OCI-LY7 (cell line): ENCODE data around the gene TMEM14C. TPM values are rescaled to one million over a fixed set of nuclear protein-coding genes. Genes with fewer than 3 reads are reported as not detected.

ENCODE experiments used
- BruUV-seq: library from RNA; stranded (reverse); fragments of 400-500 nt; replicated peaks from 2 replicates; lab custom pipeline; 2021; lab: Mats Ljungman, UMichigan
- CTCF ChIA-PET: fragments of 300-600 bp; sonication (Branson Sonifier 250); formaldehyde crosslinking; loops from one replicate; lab custom pipeline; 2022; ENCODE audit warnings: antibody characterized with exemption; ENCODE audit not compliant: unreplicated experiment; lab: Charles Lee
- POLR2A ChIA-PET: fragments of 300-600 bp; sonication (Branson Sonifier 250); formaldehyde crosslinking; loops from one replicate; lab custom pipeline; 2022; ENCODE audit warnings: antibody characterized with exemption; lab: Charles Lee
- DNase-seq: peaks from one replicate; pipeline ENCODE4 v3.0.0-alpha.2; 2015; ENCODE audit warnings: low spot score
- H2AFZ ChIP-seq: fragments of 200-600 bp; sonication (generic), shearing (Covaris generic); 2 replicates; pipeline ENCODE4 v1.6.1; 2014; ENCODE audit warnings: mild to moderate bottlenecking, antibody characterized with exemption, low read length, moderate library complexity
- H3K27ac ChIP-seq: fragments of 200-600 bp; sonication (generic); 2 replicates; pipeline ENCODE4 v1.5.1; 2014; ENCODE audit warnings: mixed run types, low read depth, mild to moderate bottlenecking, moderate library complexity, low read length, inconsistent platforms; ENCODE audit not compliant: poor library complexity, severe bottlenecking
- H3K36me3 ChIP-seq: fragments of 200-600 bp; sonication (generic); 2 replicates; pipeline ENCODE4 v1.6.1; 2014; ENCODE audit warnings: mild to moderate bottlenecking, antibody characterized with exemption, low read length, moderate library complexity, mixed read lengths; ENCODE audit not compliant: insufficient read depth
- H3K4me1 ChIP-seq: fragments of 200-600 bp; sonication (generic); 2 replicates; pipeline ENCODE4 v1.5.1; 2014; ENCODE audit warnings: mild to moderate bottlenecking, low read length; ENCODE audit not compliant: insufficient read depth, poor library complexity, severe bottlenecking
- H3K4me2 ChIP-seq: fragments of 200-600 bp; sonication (generic); 2 replicates; pipeline ENCODE4 v1.6.1; 2014; ENCODE audit warnings: mild to moderate bottlenecking, low read length
- H3K4me3 ChIP-seq: fragments of 200-600 bp; sonication (generic); 2 replicates; pipeline ENCODE4 v1.5.1; 2014; ENCODE audit warnings: mild to moderate bottlenecking, low read depth, low read length; ENCODE audit not compliant: poor library complexity, severe bottlenecking
- H3K79me2 ChIP-seq: fragments of 200-600 bp; sonication (generic); 2 replicates; pipeline ENCODE4 v1.6.1; 2016; ENCODE audit warnings: low read depth, mild to moderate bottlenecking, low read length, moderate library complexity, mixed read lengths; ENCODE audit not compliant: insufficient read depth
- H3K9me2 ChIP-seq: fragments of 200-600 bp; sonication (generic); 2 replicates; pipeline ENCODE4 v1.6.1; 2016; ENCODE audit warnings: mild to moderate bottlenecking, low read length, mixed read lengths; ENCODE audit not compliant: insufficient read depth
- H3K9me3 ChIP-seq: fragments of 200-600 bp; sonication (generic); 2 replicates; pipeline ENCODE4 v1.6.1; 2014; ENCODE audit warnings: mild to moderate bottlenecking, mixed run types, low read length, mixed read lengths
- H4K20me1 ChIP-seq: fragments of 200-600 bp; sonication (generic); 2 replicates; pipeline ENCODE4 v1.6.1; 2014; ENCODE audit warnings: mild to moderate bottlenecking, antibody characterized with exemption, low read length, moderate library complexity, mixed read lengths; ENCODE audit not compliant: insufficient read depth
- EZH2phosphoT487 ChIP-seq: fragments of 200-600 bp; sonication (generic); IDR thresholded peaks from 2 replicates; pipeline ENCODE4 v1.6.1; 2018; ENCODE audit warnings: low read depth, borderline replicate concordance, mild to moderate bottlenecking, mixed run types, antibody characterized with exemption, low read length, moderate library complexity, mixed read lengths
- intact Hi-C: fragments of 100-400 bp; cut with micrococcal nuclease; formaldehyde crosslinking; loops from one replicate; pipeline ENCODE4 v1.10.0; 2022; ENCODE audit not compliant: unreplicated experiment
- total RNA-seq, 2 experiments: library from RNA; depleted of rRNA in 1 of 2; stranded (reverse); fragments of >200 nt in 1 of 2; shearing (Covaris generic) in 1 of 2; gene quantifications; 2 replicates each; pipeline ENCODE4 v1.2.3, GENCODE V29; 2014 to 2022
- TF ChIP-seq, protein P1 (sequence below): fragments of 200-600 bp; sonication (generic); conservative IDR thresholded peaks from 2 replicates; pipeline ENCODE4 v1.5.1; 2014; ENCODE audit warnings: mild to moderate bottlenecking, antibody characterized with exemption, low read length, moderate library complexity, mixed read lengths

Gene TMEM14C
- total RNA-seq, 2 experiments from 2014 or later, result 33.9 to 40.2 TPM

- no peak for TF ChIP-seq EZH2phosphoT487
- TF ChIP-seq, protein P1, sequence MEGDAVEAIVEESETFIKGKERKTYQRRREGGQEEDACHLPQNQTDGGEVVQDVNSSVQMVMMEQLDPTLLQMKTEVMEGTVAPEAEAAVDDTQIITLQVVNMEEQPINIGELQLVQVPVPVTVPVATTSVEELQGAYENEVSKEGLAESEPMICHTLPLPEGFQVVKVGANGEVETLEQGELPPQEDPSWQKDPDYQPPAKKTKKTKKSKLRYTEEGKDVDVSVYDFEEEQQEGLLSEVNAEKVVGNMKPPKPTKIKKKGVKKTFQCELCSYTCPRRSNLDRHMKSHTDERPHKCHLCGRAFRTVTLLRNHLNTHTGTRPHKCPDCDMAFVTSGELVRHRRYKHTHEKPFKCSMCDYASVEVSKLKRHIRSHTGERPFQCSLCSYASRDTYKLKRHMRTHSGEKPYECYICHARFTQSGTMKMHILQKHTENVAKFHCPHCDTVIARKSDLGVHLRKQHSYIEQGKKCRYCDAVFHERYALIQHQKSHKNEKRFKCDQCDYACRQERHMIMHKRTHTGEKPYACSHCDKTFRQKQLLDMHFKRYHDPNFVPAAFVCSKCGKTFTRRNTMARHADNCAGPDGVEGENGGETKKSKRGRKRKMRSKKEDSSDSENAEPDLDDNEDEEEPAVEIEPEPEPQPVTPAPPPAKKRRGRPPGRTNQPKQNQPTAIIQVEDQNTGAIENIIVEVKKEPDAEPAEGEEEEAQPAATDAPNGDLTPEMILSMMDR, result no peak
- no peak overlapping the region for H3K4me2 ChIP-seq
- peaks cover 28% of the 10 kb centered on the region for H3K36me3 ChIP-seq
- H3K4me1 ChIP-seq, result no peaks in the 10 kb centered on the region
- no peak overlapping the region for H3K27ac ChIP-seq
- intact Hi-C loops, result no loop called here
- no TSS peak for BruUV-seq
- ChIA-PET CTCF (no interaction called here), POLR2A (no interaction called here)
- no peak for DNase-seq
- no peaks in the 10 kb centered on the region for H3K79me2 ChIP-seq
- H3K4me3 ChIP-seq, result no peak overlapping the region
- H3K9me3 ChIP-seq, result no peaks in the 10 kb centered on the region
- no peak overlapping the region for H2AFZ ChIP-seq
- H4K20me1 ChIP-seq, result no peaks in the 10 kb centered on the region
- H3K9me2 ChIP-seq, result no peaks in the 10 kb centered on the region
Measured at GRCh38 chr6:10763006-10763405, 40.1 kb downstream of the TMEM14C start.

DNA sequence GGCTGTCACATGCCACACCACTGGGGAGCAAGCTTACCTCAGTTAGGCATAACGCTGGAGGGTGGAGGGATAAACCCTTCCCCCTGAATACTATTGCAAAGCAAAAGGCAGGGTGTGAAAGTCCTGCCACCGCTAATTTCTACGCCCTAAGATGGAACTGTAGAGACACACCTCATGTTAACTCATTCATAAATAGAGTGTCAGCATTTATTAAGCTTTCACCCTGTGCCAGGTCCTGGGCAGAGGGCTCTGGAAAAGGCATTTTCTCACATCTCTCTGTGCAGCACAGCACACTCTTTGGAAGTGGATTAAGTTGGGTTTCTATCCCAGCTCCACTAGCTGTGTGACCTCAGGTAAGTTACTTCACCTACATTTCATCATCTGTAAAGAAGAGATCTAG, 46.5 kb downstream of the TMEM14C start:
- BruUV-seq, result no TSS peak
- no peaks in the 10 kb centered on the region for H4K20me1 ChIP-seq

DNA sequence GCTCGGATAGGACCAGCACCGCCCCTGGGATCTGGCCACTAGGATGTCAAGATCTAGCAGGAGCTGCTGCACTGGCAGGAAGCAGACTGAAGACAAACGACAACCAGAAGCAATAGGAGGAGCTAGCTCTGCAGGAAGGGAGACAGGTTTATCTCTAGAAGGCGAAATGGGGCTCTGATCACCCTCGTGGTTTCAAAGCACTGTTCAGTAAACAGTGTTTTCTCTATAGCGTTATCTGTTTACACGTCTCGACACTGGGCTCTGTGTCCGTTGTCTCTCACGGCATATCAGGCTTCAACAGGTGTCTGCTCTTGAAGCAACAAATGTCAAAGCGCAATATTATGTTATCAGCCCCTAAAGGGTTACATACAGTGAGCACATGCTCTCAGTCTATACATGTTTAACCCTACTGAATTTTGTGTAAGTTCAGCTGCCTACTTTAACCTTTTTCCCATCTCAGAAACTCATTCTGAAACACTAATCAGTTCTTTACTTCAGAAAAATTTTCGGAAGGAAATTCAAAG, 48.6 kb downstream of the TMEM14C start:
- BruUV-seq, result no TSS peak
- no peak overlapping the region for H3K4me2 ChIP-seq
- ChIA-PET CTCF (no interaction called here), POLR2A (interaction anchor here (0.5 to 1.5 kb wide), 2 partner anchors 12 to 238 kb away, joined by 3 to 4 read pairs; no protein-coding TSS in a partner anchor)
- H3K36me3 ChIP-seq, result peaks cover 6% of the 10 kb centered on the region
- H2AFZ ChIP-seq, result no peak overlapping the region
- H4K20me1 ChIP-seq, result no peaks in the 10 kb centered on the region
- no peak for DNase-seq
- no peaks in the 10 kb centered on the region for H3K9me2 ChIP-seq
- H3K79me2 ChIP-seq, result no peaks in the 10 kb centered on the region
- H3K27ac ChIP-seq, result no peak overlapping the region
- H3K9me3 ChIP-seq, result no peaks in the 10 kb centered on the region
- TF ChIP-seq EZH2phosphoT487, result no peak
- TF ChIP-seq, protein P1, result no peak
- intact Hi-C loops, result no loop called here
- no peak overlapping the region for H3K4me3 ChIP-seq
- no peaks in the 10 kb centered on the region for H3K4me1 ChIP-seq

More for the DNA sequence above, 46.5 kb downstream of the TMEM14C start:
- H3K4me2 ChIP-seq, result no peak overlapping the region
- H3K9me2 ChIP-seq, result no peaks in the 10 kb centered on the region
- no peaks in the 10 kb centered on the region for H3K36me3 ChIP-seq
- POLR2A ChIA-PET, result no interaction called here
- no peak overlapping the region for H2AFZ ChIP-seq
- no peaks in the 10 kb centered on the region for H3K4me1 ChIP-seq
- TF ChIP-seq EZH2phosphoT487, result no peak
- TF ChIP-seq, protein P1, result no peak
- no peak for DNase-seq
- H3K4me3 ChIP-seq, result no peak overlapping the region
- intact Hi-C loops, result no loop called here
- H3K79me2 ChIP-seq, result no peaks in the 10 kb centered on the region
- CTCF ChIA-PET, result no interaction called here
- H3K9me3 ChIP-seq, result no peaks in the 10 kb centered on the region
- no peak overlapping the region for H3K27ac ChIP-seq
